Limb (tissue), 2 donors: ENCODE results near the gene IDH2.
"Not testable (repeated sequence)": the region's sequence is repeated elsewhere in the genome, so short reads cannot be mapped to it uniquely, and the experiment has no call there.

Experiments
- DNase-seq, 2 donors: peaks; one replicate each; pipeline ENCODE4 v3.0.0-alpha.2; 2016; ENCODE audit errors: extremely low spot score in 2 of 2

Gene IDH2

GRCh38 chr15:90115783-90116182 is 13.5 kb upstream of the IDH2 start:
- no peak for DNase-seq

GRCh38 chr15:90114451-90114901 is 12.2 kb upstream of the IDH2 start:
- no peak for DNase-seq

GRCh38 chr15:90113166-90113565 is 10.9 kb upstream of the IDH2 start:
- DNase-seq = no peak

GRCh38 chr15:90109163-90109751 is 7.0 kb upstream of the IDH2 start:
- DNase-seq = not testable (repeated sequence)

GRCh38 chr15:90108038-90108437 is 5.8 kb upstream of the IDH2 start:
- DNase-seq = not testable (repeated sequence)

- DNase-seq = no peak
Observed at GRCh38 chr15:90106522-90107117, 4.4 kb upstream of the IDH2 start.

- no peak for DNase-seq
Observed at GRCh38 chr15:90105521-90105920, 3.3 kb upstream of the IDH2 start.

- DNase-seq = no peak
Observed at GRCh38 chr15:90104551-90104950, 2.3 kb upstream of the IDH2 start.

- DNase-seq = no peak
Observed at GRCh38 chr15:90103701-90104329, 1.5 kb upstream of the IDH2 start.

- DNase-seq = peak; percentile 40 to 73
Observed at GRCh38 chr15:90101130-90101968, 919 bp downstream of the IDH2 start.

GRCh38 chr15:90099868-90100831 is 2.1 kb downstream of the IDH2 start:
- peak; percentile 61 to 62 for DNase-seq

GRCh38 chr15:90099072-90099867 is 3.0 kb downstream of the IDH2 start:
- no peak for DNase-seq

- no peak for DNase-seq
Observed at GRCh38 chr15:90097475-90097874, 4.8 kb downstream of the IDH2 start.

GRCh38 chr15:90095521-90095959 is 6.7 kb downstream of the IDH2 start:
- no peak for DNase-seq

- no peak for DNase-seq
Observed at GRCh38 chr15:90091156-90091931, 10.9 kb downstream of the IDH2 start.

- no peak for DNase-seq
Observed at GRCh38 chr15:90090226-90090848, 11.9 kb downstream of the IDH2 start.

GRCh38 chr15:90087454-90088154 is 14.7 kb downstream of the IDH2 start:
- DNase-seq = no peak

- no peak for DNase-seq
Observed at GRCh38 chr15:90086868-90087268, 15.4 kb downstream of the IDH2 start.
